ENCODE results near the gene GDF10.

GRCh38 chr10:47310090-47310505, 10.1 kb downstream of the GDF10 start:
- TF ChIP-seq GABPA (IDR thresholded peaks at IDR 0.05; ENCODE audit: low read depth) (no peak), CTCF (IDR thresholded peaks at IDR 0.05; ENCODE audit: insufficient read depth, low read length) (no peak), SPI1 (IDR thresholded peaks at IDR 0.05; ENCODE audit: borderline replicate concordance, low read depth) (no peak)

All from HL-60 (cell line).